Stimulated activated CD4-positive, alpha-beta T cell treated with anti-CD3 and anti-CD28 coated beads, Interleukin-4, amount 100 ng/mL, for 4 hours (primary cell): ENCODE measurements around the gene KRTAP1-3.
"Not testable (repeated sequence)": the region's sequence is repeated elsewhere in the genome, so short reads cannot be mapped to it uniquely, and the experiment has no call there.

Experiments
- DNase-seq, 2 experiments: peaks; one replicate each; pipeline ENCODE4 v3.0.0-alpha.2; 2020

The KRTAP1-3 gene

DNA sequence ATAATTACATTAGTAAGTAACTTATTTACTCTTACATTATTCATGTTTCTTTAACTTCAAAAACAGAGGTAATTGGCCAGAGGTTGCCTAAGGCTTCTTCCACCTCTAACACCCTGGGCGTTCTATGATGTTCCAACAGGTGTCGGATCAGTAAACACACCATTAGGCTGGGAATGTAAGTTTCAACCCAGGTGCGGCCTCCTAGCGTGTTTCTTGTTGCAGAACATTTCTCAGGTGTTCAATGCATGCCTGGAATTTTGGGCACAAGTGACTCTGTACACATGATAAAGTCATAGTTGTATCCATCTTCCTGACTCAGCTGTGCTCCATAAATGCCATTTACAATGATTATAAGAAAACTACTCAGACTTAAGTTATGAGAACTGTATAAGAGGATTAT is 19.4 kb upstream of the KRTAP1-3 start:
- DNase-seq = no peak

DNA sequence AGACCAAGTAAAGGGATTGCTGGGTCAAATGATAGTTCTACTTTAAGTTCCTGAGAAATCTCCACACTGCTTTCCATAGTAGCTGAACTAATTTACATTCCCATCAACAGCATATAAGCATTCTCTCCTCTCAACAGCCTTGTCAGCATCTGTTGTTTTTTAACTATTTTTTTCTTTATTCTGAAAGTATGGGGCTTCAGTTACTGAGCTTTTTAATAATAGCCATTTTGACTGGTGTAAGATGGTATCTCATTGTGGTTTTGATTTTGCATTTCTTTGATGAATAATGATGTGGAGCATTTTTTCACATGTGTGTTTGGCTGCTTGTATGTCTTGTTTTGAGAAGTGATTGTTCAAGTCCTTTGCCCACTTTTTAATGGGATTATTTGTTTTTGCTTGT is 17.9 kb upstream of the KRTAP1-3 start:
- DNase-seq = no peak

DNA sequence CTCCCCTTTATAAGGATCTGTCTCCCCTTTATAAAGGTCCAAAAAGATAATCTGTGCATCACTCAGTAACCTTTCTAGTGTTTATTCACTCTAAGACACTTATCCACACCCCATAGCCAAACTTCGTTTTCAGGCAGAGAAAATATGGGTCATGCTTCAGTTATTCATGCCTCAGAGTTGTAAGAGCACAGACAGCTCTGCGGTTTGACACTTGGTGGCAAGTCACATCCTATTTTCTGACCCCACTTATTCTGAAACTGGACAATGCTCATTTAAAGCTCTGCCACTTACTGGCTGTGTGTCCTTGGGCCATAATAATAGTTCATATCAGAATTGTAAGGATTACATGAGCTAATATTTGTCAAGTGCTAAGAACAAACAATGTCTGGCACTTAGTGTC is 14.4 kb upstream of the KRTAP1-3 start:
- no peak for DNase-seq

DNA sequence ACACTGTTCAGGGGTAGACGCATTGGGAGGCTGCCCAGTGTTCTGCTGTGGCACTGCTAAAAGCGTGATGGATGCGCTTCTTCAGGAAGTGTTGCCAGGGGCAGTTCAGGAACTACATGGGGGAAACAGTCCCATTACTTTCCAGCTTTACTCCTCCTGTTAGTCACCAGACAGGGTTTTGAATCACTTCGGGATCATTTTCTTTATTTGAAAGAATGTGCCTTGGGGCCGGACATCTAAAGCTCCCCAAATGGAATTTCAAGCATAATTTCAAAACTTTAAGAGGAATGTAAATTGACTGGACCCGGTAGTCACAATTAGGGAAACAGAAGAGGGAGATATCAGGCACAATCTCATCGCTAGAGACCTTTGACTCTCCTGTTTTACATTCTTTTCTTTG is 13.8 kb upstream of the KRTAP1-3 start:
- DNase-seq = no peak

DNA sequence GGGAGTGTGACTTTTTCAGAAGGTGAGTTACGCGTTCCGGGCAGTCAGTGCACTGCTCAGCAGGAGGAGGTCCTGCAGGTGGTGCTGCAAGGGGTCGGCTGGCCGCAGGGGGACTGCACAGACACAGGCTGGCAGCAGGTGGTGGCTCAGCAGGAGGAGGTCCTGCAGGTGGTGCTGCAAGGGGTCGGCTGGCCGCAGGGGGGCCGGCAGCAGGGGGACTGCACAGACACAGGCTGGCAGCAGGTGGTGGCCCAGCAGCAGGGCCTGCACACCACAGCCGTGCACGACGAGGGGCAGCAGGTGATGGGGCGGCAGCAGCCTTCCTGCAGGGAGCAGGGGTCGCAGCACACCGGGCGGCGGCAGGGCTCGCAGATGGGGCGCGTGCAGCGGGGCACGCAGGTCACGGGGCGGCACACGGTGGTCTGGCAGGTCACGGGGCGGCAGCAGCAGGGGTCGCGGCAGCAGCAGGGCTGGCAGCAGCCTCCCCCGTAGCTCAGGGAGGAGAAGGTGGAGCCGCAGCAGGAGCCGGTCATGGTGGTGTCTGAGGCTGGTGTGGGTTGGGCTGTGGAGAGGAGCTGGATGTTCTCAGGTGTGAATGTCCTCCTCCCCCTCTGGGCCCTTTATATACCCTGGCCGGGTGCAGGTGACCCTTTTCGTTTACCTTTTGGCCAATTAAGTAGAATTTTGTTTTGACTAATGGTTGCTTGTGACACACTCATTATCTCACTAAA is 12.2 kb upstream of the KRTAP1-3 start, which contains the start of gene KRTAP2-1:
Gene KRTAP2-1 (minus strand): TSS at position 582 of the 731 bp plus-strand sequence. CDS start 49 bp downstream, at position 533.
- DNase-seq = not testable (repeated sequence)

DNA sequence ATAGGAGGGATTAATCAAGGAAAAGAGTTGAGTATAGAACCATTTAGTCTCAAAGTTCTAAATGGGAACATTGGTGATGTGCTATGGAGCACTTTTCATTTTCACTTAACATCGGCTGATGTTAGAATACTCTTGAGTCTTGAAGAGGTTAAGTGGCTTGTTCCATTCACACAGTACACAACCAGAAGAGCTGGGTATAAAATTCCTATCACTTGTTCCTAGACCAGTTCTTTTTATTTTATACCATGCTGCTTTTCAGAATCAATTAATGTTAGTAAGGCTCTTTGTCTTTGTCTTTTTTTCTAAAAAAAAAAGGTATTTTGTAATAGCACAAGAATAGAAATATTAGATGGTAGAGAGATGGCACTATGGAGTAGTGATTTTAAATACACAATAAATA is 8.3 kb upstream of the KRTAP1-3 start:
- DNase-seq = no peak

DNA sequence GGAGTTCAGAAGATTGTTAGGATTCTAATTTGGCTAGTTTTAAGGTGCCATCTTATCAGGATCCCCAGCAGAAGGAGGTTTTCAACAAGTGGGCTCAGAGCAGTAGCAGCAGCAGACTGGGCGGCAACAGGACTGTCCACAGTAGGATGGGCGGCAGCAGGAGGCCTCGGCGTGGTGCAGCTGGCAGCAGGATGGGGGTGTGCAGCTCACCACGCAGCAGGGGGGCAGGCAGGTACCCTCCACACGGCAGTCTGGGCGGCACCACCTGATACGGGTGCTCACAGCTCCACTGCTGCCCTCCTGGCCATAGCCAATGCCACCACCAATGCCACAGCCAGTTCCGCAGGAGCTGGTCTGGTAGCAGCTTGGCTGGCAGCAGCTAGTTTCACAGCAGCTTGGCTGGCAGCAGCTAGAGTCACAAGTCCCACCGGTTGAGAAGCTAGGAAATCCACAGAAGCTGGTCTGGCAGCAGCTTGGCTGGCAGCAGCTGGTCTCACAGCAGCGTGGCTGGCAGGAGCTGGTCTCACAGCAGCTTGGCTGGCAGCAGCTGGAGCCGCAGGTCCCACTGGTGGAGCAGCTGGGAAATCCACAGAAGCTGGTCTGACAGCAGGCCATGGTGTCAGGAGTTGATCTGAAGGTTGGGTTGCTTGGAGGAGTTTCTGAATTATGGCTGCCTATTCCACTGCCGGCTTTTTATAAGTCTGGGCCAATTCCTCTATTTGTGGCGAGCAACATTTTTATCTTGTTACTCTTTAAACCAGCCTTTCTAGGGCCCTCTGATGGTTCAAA is 6.3 kb upstream of the KRTAP1-3 start, which contains the start of gene KRTAP1-1:
Gene KRTAP1-1 (minus strand): TSS at position 668 of the 789 bp plus-strand sequence. CDS start 53 bp downstream, at position 615.
- not testable (repeated sequence) for DNase-seq

DNA sequence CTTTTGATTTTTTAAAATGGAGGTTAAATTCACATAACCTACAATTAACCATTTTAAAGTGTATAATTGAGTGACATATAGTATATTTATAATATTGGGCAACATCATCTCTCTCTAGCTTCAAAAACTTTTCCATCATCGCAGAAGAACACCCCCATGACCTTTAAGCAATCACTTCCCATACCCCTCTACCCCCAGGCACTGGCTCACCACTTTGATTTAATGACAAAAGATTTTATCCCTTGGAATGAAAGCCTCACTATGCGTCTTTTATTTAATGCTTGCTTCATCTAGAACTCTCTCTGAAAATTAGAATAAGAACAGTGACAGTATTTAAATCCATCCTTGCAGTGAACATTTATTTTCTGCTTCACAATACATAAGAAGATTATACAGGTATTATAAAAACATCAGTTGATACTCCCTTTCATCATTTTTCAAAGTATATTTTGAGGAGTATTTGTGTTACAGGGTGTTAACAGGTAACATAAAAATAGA is 3.2 kb upstream of the KRTAP1-3 start:
- no peak for DNase-seq

DNA sequence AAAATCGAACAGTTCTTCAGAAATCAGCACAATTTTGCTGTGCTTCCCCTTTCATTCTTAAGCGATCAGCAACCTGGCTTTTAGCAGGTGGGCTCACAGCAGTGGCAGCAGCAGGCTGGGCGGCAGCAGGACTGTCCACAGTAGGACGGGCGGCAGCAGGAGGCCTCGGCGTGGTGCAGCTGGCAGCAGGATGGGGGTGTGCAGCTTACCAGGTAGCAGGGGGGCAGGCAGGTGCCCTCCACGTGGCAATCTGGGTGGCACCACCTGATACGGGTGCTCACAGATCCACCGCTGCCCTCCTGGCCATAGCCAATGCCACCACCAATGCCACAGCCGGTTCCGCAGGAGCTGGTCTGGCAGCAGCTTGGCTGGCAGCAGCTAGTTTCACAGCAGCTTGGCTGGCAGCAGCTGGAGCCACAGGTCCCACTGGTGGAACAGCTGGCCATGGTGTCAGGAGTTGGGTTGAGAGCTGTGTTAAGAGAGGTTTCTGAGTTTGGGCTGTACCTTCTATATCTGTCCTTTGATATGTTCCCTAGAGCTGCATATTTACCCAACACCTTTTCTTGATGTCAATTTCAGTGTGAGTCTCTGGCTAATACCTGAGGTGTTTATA is 4.9 kb downstream of the KRTAP1-3 start, which contains the start of gene KRTAP1-4:
Gene KRTAP1-4 (minus strand): TSS at position 563 of the 613 bp plus-strand sequence. CDS start 117 bp downstream, at position 446.
- DNase-seq = no peak

DNA sequence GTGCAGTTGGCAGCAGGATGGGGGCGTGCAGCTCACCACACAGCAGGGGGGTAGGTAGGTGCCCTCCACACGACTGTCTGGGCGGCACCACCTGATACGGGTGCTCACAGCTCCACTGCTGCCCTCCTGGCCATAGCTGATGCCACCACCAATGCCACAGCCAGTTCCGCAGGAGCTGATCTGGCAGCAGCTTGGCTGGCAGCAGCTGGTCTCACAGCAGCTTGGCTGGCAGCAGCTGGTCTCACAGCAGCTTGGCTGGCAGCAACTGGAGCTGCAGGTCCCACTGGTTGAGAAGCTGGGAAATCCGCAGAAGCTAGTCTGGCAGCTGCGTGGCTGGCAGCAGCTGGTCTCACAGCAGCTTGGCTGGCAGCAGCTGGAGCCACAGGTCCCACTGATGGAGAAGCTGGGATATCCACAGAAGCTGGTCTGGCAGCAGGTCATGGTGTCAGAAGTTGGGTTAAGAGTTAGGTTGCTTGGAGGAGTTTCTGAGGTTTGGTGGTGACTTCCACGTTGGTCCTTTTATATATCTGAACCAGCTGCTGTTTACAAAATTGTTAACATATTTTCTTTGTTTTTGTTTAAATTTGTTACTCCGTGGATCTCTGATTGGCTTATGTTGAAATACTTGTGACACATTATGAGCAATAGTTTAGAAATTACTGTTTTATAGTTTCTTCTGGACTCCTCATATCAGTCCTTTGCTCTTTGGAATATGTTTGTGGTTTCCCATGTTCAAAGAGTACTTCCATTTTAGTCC is 7.8 kb downstream of the KRTAP1-3 start, which contains the start of gene KRTAP1-5:
Gene KRTAP1-5 (minus strand): TSS at position 494 of the 757 bp plus-strand sequence. CDS start 53 bp downstream, at position 441.
- DNase-seq = no peak

DNA sequence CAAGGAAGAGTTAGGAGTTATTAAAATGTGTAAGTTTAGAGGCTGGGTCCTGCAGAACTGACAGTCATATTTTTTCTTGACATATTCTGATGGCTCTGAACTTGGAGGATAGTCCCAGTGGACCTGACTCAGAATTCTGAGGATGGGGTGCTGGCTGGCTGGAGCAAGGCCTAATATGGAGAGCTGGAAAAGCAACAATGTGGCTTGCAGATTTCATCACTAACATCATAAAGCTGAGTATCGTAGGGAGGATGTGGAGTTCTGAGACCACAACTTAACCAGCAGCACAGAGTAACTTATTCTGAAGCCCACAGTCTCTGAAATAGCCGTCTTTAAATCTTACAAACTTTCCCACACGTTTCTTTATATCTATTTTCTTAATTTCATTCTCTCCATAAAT is 10.0 kb downstream of the KRTAP1-3 start:
- no peak for DNase-seq

DNA sequence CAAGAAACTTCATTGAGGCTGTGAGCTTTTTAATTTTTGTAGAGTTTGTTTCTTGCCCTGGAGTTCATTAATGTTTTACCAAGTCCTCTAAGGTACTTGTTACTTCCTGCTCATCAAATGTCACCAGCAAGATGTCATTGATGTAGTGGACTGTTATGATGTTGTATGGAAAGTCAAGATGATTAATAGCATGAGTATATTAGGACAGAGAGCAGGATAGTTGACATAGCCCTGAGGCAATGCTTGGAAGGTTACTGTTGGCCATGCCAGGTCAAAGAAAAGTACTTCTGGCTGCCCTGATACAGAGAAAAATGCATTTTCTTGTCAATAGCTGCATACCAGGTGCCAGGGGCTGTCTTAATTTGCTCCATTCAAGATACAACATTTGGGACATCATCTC is 14.3 kb downstream of the KRTAP1-3 start:
- no peak for DNase-seq

DNA sequence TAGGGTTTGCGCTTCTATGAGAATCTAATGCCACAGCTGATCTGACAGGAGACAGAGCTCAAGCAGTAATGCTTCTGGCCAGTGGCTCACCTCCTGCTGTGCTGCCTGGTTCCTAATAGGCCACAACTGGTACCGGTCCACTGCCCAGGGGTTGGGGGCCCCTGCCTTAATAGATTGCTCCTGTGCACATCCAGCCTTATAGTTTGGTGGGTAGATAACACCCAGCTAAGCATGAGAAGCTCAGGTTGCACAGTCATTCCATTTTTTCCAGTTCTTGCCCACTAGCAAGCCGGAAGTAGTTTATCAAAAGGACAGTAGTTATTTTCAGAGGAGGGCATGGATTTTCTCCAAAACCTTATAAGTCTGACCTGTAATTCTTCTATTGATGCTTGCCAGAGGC is 15.3 kb downstream of the KRTAP1-3 start:
- no peak for DNase-seq

DNA sequence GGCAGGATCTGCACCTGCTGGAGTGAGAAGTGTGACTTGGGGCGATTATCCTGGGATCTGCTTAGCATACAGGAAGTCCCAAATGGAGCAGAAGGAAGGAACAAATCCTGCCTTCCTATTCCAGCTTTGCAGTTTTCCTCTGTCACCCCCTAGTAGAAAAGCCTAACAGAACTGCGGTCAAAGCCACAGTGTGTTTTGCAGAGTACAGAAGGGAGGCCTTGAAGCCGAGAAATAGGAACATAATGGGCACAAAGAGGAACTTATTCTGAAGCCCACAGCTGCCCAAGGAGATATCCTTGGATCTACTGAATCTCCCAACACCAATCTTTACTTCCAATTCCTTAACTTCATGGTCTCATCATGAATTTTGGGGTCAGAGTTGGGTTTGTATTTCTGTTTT is 16.1 kb downstream of the KRTAP1-3 start:
- no peak for DNase-seq

DNA sequence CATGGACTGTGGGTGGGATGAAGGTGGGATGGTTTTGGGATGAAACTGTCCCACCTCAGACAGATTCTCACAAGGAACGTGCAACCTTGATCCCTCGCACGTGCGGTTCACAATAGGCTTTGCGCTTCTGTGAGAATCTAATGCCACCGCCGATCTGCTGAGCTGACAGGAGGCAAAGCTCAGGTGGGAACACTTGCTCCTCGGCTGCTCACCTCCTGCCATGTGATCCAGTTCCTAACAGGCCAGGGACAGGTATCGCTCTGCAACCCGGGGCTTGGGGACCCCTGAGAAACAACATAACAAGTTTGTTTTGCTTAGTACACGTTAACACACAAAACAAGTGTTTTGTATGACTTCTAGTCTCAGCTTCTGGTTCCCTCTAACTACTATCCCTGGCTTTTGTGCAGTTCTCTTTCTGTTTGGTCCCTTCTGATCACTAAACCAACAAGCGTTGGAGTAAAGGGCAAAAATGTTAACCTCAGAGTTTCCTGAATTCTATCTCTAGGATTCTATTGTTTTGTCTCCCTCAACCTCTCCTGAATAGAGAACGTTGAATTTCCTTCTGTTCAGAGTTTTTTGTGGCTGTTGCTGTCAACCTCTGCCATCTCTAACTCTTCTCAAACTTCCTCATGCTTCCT is 18.0 kb downstream of the KRTAP1-3 start:
- no peak for DNase-seq

DNA sequence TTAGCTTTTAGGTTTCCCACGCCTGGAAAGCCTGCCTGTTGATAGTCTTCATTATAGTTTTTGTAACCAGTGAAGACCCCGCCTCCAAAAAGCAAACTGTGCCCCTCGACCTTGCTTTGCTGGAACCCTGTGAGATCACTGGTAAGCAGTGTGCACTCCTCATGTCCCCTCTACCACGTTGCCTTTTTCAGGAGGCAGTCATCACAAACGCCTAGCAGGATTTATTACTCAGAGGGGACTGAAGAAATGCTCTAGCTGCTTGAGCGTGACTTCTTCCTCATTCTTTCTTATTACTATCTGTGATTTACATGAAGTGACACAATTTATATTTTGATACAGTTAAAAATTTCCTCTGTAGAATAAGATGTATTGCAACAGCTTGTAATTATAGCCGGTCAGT is 19.2 kb downstream of the KRTAP1-3 start:
- no peak for DNase-seq

DNA sequence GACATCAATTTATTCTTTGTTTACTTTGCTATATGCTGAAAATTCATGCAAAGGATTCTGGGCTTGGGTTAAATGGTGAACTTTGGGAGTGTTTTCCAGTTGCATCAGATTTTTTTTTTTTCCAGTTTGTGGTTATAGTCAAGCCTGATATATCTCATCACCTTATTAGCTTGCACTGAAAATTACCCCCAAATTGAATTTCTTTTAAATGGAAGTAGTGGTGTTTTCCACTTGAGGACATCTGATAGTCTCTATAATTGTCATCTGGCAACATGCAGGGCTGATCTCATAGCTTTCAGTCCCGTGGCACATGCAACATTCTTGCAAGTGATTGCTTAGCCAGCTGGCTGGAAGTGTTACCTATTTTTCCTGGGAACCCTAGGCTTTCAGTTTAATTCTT is 21.1 kb downstream of the KRTAP1-3 start:
- DNase-seq = no peak

DNA sequence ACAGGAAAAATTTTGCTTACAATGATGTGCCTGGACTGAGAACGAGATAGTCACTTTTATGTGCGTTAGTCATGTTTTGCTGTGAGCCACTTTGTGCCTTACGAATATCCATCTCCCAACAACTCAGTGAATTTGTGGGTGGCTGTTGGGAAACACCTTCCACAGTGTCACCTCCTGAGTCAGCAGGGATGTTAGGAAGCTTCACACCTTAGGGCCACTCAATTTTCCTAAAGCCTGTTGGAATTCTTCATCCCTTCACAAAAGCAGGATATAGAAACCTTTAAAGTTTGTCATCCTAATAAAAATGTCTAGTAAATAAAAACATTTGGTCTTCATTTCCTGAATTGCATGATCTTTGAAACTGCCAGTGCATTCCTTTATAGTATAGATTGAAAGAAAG is 21.5 kb downstream of the KRTAP1-3 start:
- DNase-seq = no peak

DNA sequence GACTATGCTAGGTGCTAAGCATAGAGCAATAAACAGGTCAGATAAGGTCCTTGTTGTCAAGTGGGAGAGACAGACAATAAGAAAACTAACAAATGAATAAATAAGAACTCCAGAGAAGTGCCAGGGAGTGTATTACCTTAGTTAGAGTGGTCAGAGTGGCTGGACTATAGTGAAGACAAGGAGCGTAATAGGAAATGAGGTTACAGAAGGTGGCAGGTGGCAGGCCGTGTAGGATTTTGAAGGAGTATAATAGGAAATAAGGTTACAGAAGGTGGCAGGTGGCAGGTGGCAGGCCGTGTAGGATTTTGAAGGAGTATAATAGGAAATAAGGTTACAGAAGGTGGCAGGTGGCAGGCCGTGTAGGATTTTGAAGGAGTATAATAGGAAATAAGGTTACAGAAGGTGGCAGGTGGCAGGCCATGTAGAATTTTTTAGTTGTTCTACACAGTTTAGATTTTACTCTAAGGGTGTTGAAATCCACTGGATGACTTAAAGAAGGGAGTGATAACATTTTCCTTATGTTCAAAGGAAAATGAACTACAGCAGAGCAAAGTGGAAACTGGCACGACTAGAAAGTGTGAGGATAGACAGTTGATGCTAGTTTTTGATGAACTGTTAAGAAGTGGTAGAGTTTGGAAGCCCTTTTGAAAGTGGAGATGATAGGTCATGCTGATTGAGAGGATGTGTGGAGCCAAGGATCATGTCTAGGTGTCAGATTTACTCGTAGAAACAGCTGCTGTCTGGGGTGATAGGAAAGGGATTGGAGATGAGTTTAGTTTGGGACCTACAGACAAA is 22.2 kb downstream of the KRTAP1-3 start:
- DNase-seq = no peak

DNA sequence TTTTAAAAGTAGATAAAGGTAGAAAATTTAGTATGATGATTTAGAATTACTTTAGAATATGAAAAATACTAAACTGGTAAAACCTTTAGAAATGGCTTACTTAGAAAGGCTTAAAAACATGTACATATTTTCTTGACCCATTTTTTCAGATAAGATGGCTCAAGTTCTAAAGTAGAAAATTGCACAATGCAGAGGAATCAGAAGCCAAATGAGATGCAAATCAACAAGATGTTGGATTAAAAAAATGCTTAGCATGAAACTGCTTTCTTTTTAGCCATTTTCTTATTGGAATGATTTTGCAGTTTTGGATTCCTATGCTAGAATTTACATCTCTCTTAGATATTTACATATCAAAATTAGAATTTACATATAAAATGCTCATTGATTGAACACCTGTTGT is 24.2 kb downstream of the KRTAP1-3 start:
- no peak for DNase-seq

DNA sequence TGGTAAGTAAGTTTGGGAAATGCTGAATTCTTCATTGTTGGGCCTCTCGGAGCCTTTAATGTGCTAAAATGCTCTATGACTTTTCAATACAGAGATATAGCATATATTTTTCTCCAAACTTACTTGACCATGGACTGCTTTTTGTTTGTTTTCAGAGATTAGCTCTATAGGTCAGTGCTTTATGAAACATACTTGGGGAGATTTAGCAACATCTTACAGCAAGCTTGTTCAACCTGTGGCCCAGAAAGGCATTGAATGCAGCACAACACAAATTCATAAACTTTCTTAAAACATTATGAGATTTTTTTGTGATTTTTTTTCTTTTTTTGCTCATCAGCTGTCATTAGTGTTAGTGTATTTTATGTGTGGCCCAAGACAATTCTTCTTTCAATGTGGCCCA is 24.7 kb downstream of the KRTAP1-3 start:
- DNase-seq = no peak
